ENCODE results near the gene STAG1.

DNA sequence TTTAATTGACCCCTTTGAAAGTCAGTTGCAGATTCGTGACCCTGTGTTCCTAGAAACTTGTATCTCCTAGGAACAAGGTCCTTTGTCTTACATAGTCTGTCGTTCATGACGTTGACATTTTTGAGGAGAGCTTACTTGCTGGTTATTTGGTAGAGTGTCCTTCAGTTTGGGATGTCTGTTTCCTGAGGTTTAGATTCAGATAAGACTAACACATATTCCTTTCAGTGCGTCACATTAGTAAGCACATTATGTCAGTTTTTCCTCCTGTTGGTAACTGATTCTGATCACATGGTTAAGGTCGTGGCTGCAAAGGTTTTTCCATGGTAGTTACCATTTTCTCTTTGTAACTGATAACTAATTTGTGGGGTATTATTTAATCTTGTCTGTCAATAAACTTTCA is 421.3 kb downstream of the STAG1 start:
- TF ChIP-seq POLR2A (IDR thresholded peaks at IDR 0.05; ENCODE audit: low read length) (no peak), GATA1 (IDR thresholded peaks at IDR 0.05; ENCODE audit: low read depth, low read length) (no peak)
